Esophagus squamous epithelium (tissue), 5 donors: ENCODE data around the gene XYLT2. TPM values are rescaled to one million over a fixed set of nuclear protein-coding genes. Genes with fewer than 3 reads are reported as not detected.

Source experiments
- DNase-seq: peaks from one replicate; lab custom pipeline; 2025; lab: John Stamatoyannopoulos, UW
- H3K27ac ChIP-seq, 4 donors: fragments of 200-600 bp; sonication (generic); one replicate each; pipeline ENCODE4 v1.5.1; 2016 to 2019; ENCODE audit warnings: mild to moderate bottlenecking in 1 of 4
- H3K27me3 ChIP-seq, 4 donors: fragments of 200-600 bp; sonication (generic); 1 replicate in 3 of 4; 2 replicates in 1 of 4; pipeline versions ENCODE4 v1.5.1 to v1.6.0; 2017 to 2021; ENCODE audit warnings: antibody characterized with exemption in 1 of 4
- H3K36me3 ChIP-seq, 3 donors: fragments of 200-600 bp; sonication (generic); one replicate each; pipeline ENCODE4 v1.5.1; 2016 to 2019
- H3K4me1 ChIP-seq, 3 donors: fragments of 200-600 bp; sonication (generic); one replicate each; pipeline ENCODE4 v1.5.1; 2017 to 2019
- H3K4me3 ChIP-seq, 4 donors: fragments of 200-600 bp; sonication (generic); 1 replicate in 3 of 4; 2 replicates in 1 of 4; pipeline ENCODE4 v1.5.1; 2016 to 2019; ENCODE audit warnings: mild to moderate bottlenecking in 2 of 4, moderate library complexity in 1 of 4
- H3K9me3 ChIP-seq, 3 donors: fragments of 200-600 bp; sonication (generic); one replicate each; pipeline ENCODE4 v1.5.1; 2016 to 2019
- CTCF ChIP-seq, 6 experiments: fragments of 450-650 bp in 4 of 6; fragments of 200-600 bp in 2 of 6; sonication (generic) in 2 of 6; IDR thresholded peaks; one replicate each; pipeline ENCODE4 v1.5.1; 2016 to 2019; ENCODE audit warnings: antibody characterized with exemption in 6 of 6, mild to moderate bottlenecking in 4 of 6, moderate library complexity in 4 of 6
- POLR2A ChIP-seq, 4 donors: fragments of 450-650 bp; IDR thresholded peaks; one replicate each; pipeline ENCODE4 v1.6.1; 2017; ENCODE audit warnings: antibody characterized with exemption in 4 of 4, mild to moderate bottlenecking in 4 of 4, moderate library complexity in 3 of 4
- WGBS, 2 donors: methylation state at CpG; one replicate each; pipeline ENCODE4 v1.1.5; 2018; 5-methylcytosine and 5-hydroxymethylcytosine counted together
- intact Hi-C: fragments of 100-400 bp; cut with DNase I; formaldehyde crosslinking; loops from one replicate; pipeline ENCODE4 v1.15.0; 2022
- small RNA-seq, 4 donors: library from RNA; depleted of rRNA; stranded (forward); fragments of <200 nt; gene quantifications; one replicate each; pipeline ENCODE3, GENCODE V24; 2016
- total RNA-seq, 4 donors: library from RNA; depleted of rRNA; stranded (reverse); fragments of >200 nt; gene quantifications; one replicate each; pipeline ENCODE4 v1.1.0, GENCODE V29; 2016
- donor health status: DM: yes; HTN: yes; CAD: no.

The XYLT2 gene
- total RNA-seq, 4 donors from 2014 or later = 10.0 to 17.5 (median 13.5) TPM

- Histone ChIP-seq H3K9me3 (no peaks in the 10 kb centered on the region), H3K4me3 (no peak overlapping the region), H3K27me3 (peaks cover 0 to 22% (median 0%) of the 10 kb centered on the region in 4 donors), H3K27ac (no peak overlapping the region), H3K36me3 (no peaks in the 10 kb centered on the region), H3K4me1 (no peaks in the 10 kb centered on the region)
- DNase-seq = no peak
- TF ChIP-seq CTCF (IDR thresholded peaks at IDR 0.05) = no peak
- no peak for TF ChIP-seq POLR2A (IDR thresholded peaks at IDR 0.05)
- intact Hi-C loops = no loop called here
- 74 to 75% methylated on average over 3 of the region's 4 CpGs for WGBS, 2 donors
These were observed 62.0 kb downstream of the XYLT2 start for GRCh38 chr17:50407921-50408320.

Small RNA genes lying within 50 kb of the gene (small RNA-seq; reads per million reads assigned to genes)
- gene RF00019 = 0 reads per million in 4 donors

Other genes with a start within 250 kb of the XYLT2 start
- gene SAMD14, start 216.0 kb upstream of the XYLT2 start, total RNA-seq = under 1 TPM in 1 of 4 donors, not detected in 3; 0.57 TPM
- 10 to 100 TPM; 24.9 to 35.9 (median 28.2) TPM for gene PPP1R9B, start 195.4 kb upstream of the XYLT2 start, total RNA-seq
- gene SGCA, start 180.1 kb upstream of the XYLT2 start, total RNA-seq = 10 to 100 TPM in 1 of 4 donors, 1 to 10 TPM in 3; 1.9 to 15.1 (median 6.9) TPM
- 10 to 100 TPM; 12.4 to 20.8 (median 19.7) TPM for gene COL1A1, start 144.5 kb upstream of the XYLT2 start, total RNA-seq
- gene TMEM92, start 71.7 kb upstream of the XYLT2 start, total RNA-seq = under 1 TPM in 2 of 4 donors, not detected in 2; 0.12 to 0.76 TPM
- 10 to 100 TPM; 58.0 to 77.7 (median 74.5) TPM for gene MRPL27, start 27.1 kb downstream of the XYLT2 start, total RNA-seq
- 1 to 10 TPM in 2 of 4 donors, under 1 TPM in 2; 0.57 to 2.7 (median 1.1) TPM for gene EME1, start 27.1 kb downstream of the XYLT2 start, total RNA-seq
- gene LRRC59, start 51.4 kb downstream of the XYLT2 start, total RNA-seq = 100 to 1,000 TPM in 1 of 4 donors, 10 to 100 TPM in 3; 63.4 to 136 (median 77.9) TPM
- 10 to 100 TPM in 3 of 4 donors, 1 to 10 TPM in 1; 7.0 to 26.3 (median 19.0) TPM for gene ACSF2, start 80.1 kb downstream of the XYLT2 start, total RNA-seq
- gene CHAD, start 122.8 kb downstream of the XYLT2 start, total RNA-seq = under 1 TPM in 2 of 4 donors, not detected in 2; 0.19 to 0.80 TPM
- gene RSAD1, start 132.7 kb downstream of the XYLT2 start, total RNA-seq = 10 to 100 TPM in 3 of 4 donors, 1 to 10 TPM in 1; 9.1 to 19.3 (median 14.2) TPM
- gene MYCBPAP, start 162.3 kb downstream of the XYLT2 start, total RNA-seq = under 1 TPM in 1 of 4 donors, not detected in 3; 0.38 TPM
- gene EPN3, start 186.6 kb downstream of the XYLT2 start, total RNA-seq = 100 to 1,000 TPM in 1 of 4 donors, 10 to 100 TPM in 3; 24.5 to 111 (median 51.8) TPM
- gene SPATA20, start 201.0 kb downstream of the XYLT2 start, total RNA-seq = 10 to 100 TPM; 34.1 to 67.3 (median 38.1) TPM
- under 1 TPM in 3 of 4 donors, not detected in 1; 0.11 to 0.38 (median 0.13) TPM for gene CACNA1G, start 214.6 kb downstream of the XYLT2 start, total RNA-seq